ENCODE measurements around the gene EXOC6B.

Gene EXOC6B

GRCh38 chr2:72129681-72130340 lies 696.0 kb downstream of the EXOC6B start:
- no peak overlapping the region for H3K4me3 Mint-ChIP-seq
- no peaks in the 10 kb centered on the region for H3K36me3 Mint-ChIP-seq
- no peak overlapping the region for H3K27ac Mint-ChIP-seq
- ATAC-seq = no peak
- peaks cover 42% of the 10 kb centered on the region for H3K27me3 Mint-ChIP-seq
- peaks cover 3% of the 10 kb centered on the region for H3K9me3 Mint-ChIP-seq
- H3K4me1 Mint-ChIP-seq = no peaks in the 10 kb centered on the region

GRCh38 chr2:72128843-72129227 lies 697.0 kb downstream of the EXOC6B start:
- H3K27ac Mint-ChIP-seq = no peak overlapping the region
- peaks cover 38% of the 10 kb centered on the region for H3K27me3 Mint-ChIP-seq
- H3K36me3 Mint-ChIP-seq = no peaks in the 10 kb centered on the region
- no peaks in the 10 kb centered on the region for H3K4me1 Mint-ChIP-seq
- no peak for ATAC-seq
- peaks cover 3% of the 10 kb centered on the region for H3K9me3 Mint-ChIP-seq
- no peak overlapping the region for H3K4me3 Mint-ChIP-seq

GRCh38 chr2:72128059-72128842 lies 697.6 kb downstream of the EXOC6B start:
- no peak for ATAC-seq
- Mint-ChIP-seq H3K4me1 (no peaks in the 10 kb centered on the region), H3K27ac (no peak overlapping the region), H3K4me3 (no peak overlapping the region), H3K36me3 (no peaks in the 10 kb centered on the region), H3K27me3 (peaks cover 33% of the 10 kb centered on the region), H3K9me3 (peaks cover 3% of the 10 kb centered on the region)

GRCh38 chr2:72127401-72128058 lies 698.3 kb downstream of the EXOC6B start:
- no peaks in the 10 kb centered on the region for H3K4me1 Mint-ChIP-seq

GRCh38 chr2:72126186-72127100 lies 699.4 kb downstream of the EXOC6B start:
- Mint-ChIP-seq H3K4me1 (no peaks in the 10 kb centered on the region), H3K9me3 (peaks cover 10% of the 10 kb centered on the region), H3K27me3 (peaks cover 32% of the 10 kb centered on the region), H3K27ac (no peak overlapping the region), H3K4me3 (no peak overlapping the region), H3K36me3 (no peaks in the 10 kb centered on the region)
- peak; percentile 46 for ATAC-seq

More at GRCh38 chr2:72127401-72128058, 698.3 kb downstream of the EXOC6B start:
- H3K36me3 Mint-ChIP-seq = no peaks in the 10 kb centered on the region
- H3K27me3 Mint-ChIP-seq = peaks cover 31% of the 10 kb centered on the region
- H3K4me3 Mint-ChIP-seq = no peak overlapping the region
- H3K27ac Mint-ChIP-seq = no peak overlapping the region
- peaks cover 3% of the 10 kb centered on the region for H3K9me3 Mint-ChIP-seq
- no peak for ATAC-seq

Data from stimulated activated memory B cell treated with anti-CD40 and anti-IgM and Interleukin-4, amounts not matched to agents 10 μg/mL and 1 μg/mL and 100 μg/mL, for 72 hours (primary cell).